CD14-positive monocyte (primary cell): ENCODE data around the gene MLEC. TPM values are rescaled to one million over a fixed set of nuclear protein-coding genes. Genes with fewer than 3 reads are reported as not detected.

Source experiments
- DNase-seq, 3 donors: peaks; one replicate each; pipeline ENCODE4 v3.0.0-alpha.2; 2011 to 2022
- H2AFZ ChIP-seq: 2 replicates; pipeline ENCODE4 v1.6.0; 2012; ENCODE audit warnings: mild to moderate bottlenecking, low read depth, low read length, inconsistent platforms; ENCODE audit not compliant: insufficient read depth, poor library complexity, severe bottlenecking
- H3K27ac ChIP-seq, 2 donors: 1 replicate in 1 of 2; 2 replicates in 1 of 2; pipeline ENCODE4 v1.5.1; 2012 to 2013; ENCODE audit warnings: low read length in 2 of 2, control low read depth in 1 of 2, inconsistent platforms in 1 of 2, low read depth in 1 of 2, mild to moderate bottlenecking in 1 of 2
- H3K27me3 ChIP-seq, 2 donors: one replicate each; pipeline versions ENCODE4 v1.6.0 to v1.6.1; 2011 to 2013; ENCODE audit warnings: low read length in 2 of 2; ENCODE audit not compliant: control insufficient read depth in 2 of 2, insufficient read depth in 2 of 2
- H3K36me3 ChIP-seq, 2 donors: replicated peaks in 1 of 2; 1 replicate in 1 of 2; 2 replicates in 1 of 2; pipeline versions ENCODE4 v1.5.1 to v1.6.1; 2012 to 2013; ENCODE audit warnings: low read length in 2 of 2, control low read depth in 1 of 2, inconsistent platforms in 1 of 2, mild to moderate bottlenecking in 1 of 2; ENCODE audit not compliant: insufficient read depth in 2 of 2, control insufficient read depth in 1 of 2
- H3K4me1 ChIP-seq, 2 donors: 1 replicate in 1 of 2; 2 replicates in 1 of 2; pipeline versions ENCODE4 v1.5.1 to v1.6.1; 2012 to 2013; ENCODE audit warnings: low read length in 2 of 2, control low read depth in 1 of 2, inconsistent platforms in 1 of 2, mild to moderate bottlenecking in 1 of 2, moderate library complexity in 1 of 2; ENCODE audit not compliant: insufficient read depth in 2 of 2, control insufficient read depth in 1 of 2
- H3K4me2 ChIP-seq: replicated peaks from 2 replicates; pipeline ENCODE3; 2012; ENCODE audit warnings: low read length, moderate library complexity, mild to moderate bottlenecking; ENCODE audit not compliant: poor library complexity, severe bottlenecking; ENCODE audit errors: extremely low read depth
- H3K4me3 ChIP-seq, 3 experiments: fragments of 200-600 bp in 1 of 3; sonication (generic) in 1 of 3; replicated peaks in 1 of 3; 1 replicate in 2 of 3; 2 replicates in 1 of 3; pipeline ENCODE4 v1.5.1; 2011 to 2013; ENCODE audit warnings: low read length in 3 of 3, mild to moderate bottlenecking in 3 of 3, control low read depth in 2 of 3, low read depth in 2 of 3, inconsistent platforms in 1 of 3, moderate library complexity in 1 of 3
- H3K79me2 ChIP-seq: 2 replicates; pipeline ENCODE4 v1.6.0; 2012; ENCODE audit warnings: mild to moderate bottlenecking, control low read depth, inconsistent platforms, low read length, moderate library complexity; ENCODE audit not compliant: insufficient read depth
- H3K9ac ChIP-seq: 2 replicates; pipeline ENCODE4 v1.6.0; 2017; ENCODE audit warnings: low read length, mild to moderate bottlenecking; ENCODE audit not compliant: insufficient read depth, poor library complexity, severe bottlenecking
- H3K9me3 ChIP-seq, 2 donors: replicated peaks in 1 of 2; 1 replicate in 1 of 2; 2 replicates in 1 of 2; pipeline versions ENCODE4 v1.5.1 to v1.6.1; 2012 to 2013; ENCODE audit warnings: low read length in 2 of 2, control low read depth in 1 of 2; ENCODE audit not compliant: control insufficient read depth in 1 of 2, insufficient read depth in 1 of 2
- H4K20me1 ChIP-seq: 2 replicates; pipeline ENCODE4 v1.6.0; 2012; ENCODE audit warnings: mild to moderate bottlenecking, low read length, control low read depth, moderate library complexity; ENCODE audit not compliant: insufficient read depth
- H3K27ac Mint-ChIP-seq, 7 donors: one replicate each; pipeline ENCODE4 v1.8.0; 2020; ENCODE audit warnings: mild to moderate bottlenecking in 7 of 7, mixed read lengths in 7 of 7, moderate library complexity in 6 of 7, inconsistent platforms in 2 of 7
- H3K27me3 Mint-ChIP-seq, 3 donors: one replicate each; pipeline ENCODE4 v1.8.0; 2021 to 2022; ENCODE audit warnings: low read depth in 3 of 3, mild to moderate bottlenecking in 3 of 3, mixed read lengths in 3 of 3, moderate library complexity in 3 of 3, inconsistent platforms in 1 of 3
- H3K36me3 Mint-ChIP-seq, 2 donors: one replicate each; pipeline ENCODE4 v1.8.0; 2020; ENCODE audit warnings: mixed read lengths in 2 of 2, inconsistent platforms in 1 of 2, mild to moderate bottlenecking in 1 of 2
- H3K4me1 Mint-ChIP-seq: one replicate; pipeline ENCODE4 v1.8.0; 2020; ENCODE audit warnings: mild to moderate bottlenecking, mixed read lengths
- H3K4me3 Mint-ChIP-seq, 2 donors: one replicate each; pipeline ENCODE4 v1.8.0; 2020; ENCODE audit warnings: mild to moderate bottlenecking in 2 of 2, mixed read lengths in 2 of 2, moderate library complexity in 1 of 2
- H3K9me3 Mint-ChIP-seq, 7 donors: one replicate each; pipeline ENCODE4 v1.8.0; 2020 to 2022; ENCODE audit warnings: mixed read lengths in 7 of 7, mild to moderate bottlenecking in 6 of 7, moderate library complexity in 6 of 7, inconsistent platforms in 2 of 7
- CTCF ChIP-seq: fragments of 200-600 bp; IDR thresholded peaks from one replicate; pipeline ENCODE4 v1.8.0; 2022; ENCODE audit warnings: antibody characterized with exemption, mild to moderate bottlenecking
- WGBS: methylation state at CpG from one replicate; pipeline ENCODE4 v1.1.5; 2013; ENCODE audit warnings: missing lambda C conversion rate; ENCODE audit not compliant: insufficient coverage; 5-methylcytosine and 5-hydroxymethylcytosine counted together
- intact Hi-C, 2 donors: fragments of 100-400 bp; cut with micrococcal nuclease; formaldehyde crosslinking; loops; one replicate each; pipeline versions ENCODE4 v1.15.0 to v1.15.1; 2023
- polyA plus RNA-seq, 3 donors: library from polyadenylated mRNA; depleted of rRNA in 1 of 3; unstranded in 2 of 3; stranded (reverse) in 1 of 3; fragments of 300-500 nt in 2 of 3; fragments of >200 nt in 1 of 3; fragmentation: Illumina TruSeq in 2 of 3; gene quantifications; 1 replicate in 2 of 3; 2 replicates in 1 of 3; pipeline ENCODE4 v1.2.3, GENCODE V29; 2012 to 2021

MLEC gene
- polyA plus RNA-seq, 3 donors: 10.9 to 79.5 (median 65.3) TPM

DNA sequence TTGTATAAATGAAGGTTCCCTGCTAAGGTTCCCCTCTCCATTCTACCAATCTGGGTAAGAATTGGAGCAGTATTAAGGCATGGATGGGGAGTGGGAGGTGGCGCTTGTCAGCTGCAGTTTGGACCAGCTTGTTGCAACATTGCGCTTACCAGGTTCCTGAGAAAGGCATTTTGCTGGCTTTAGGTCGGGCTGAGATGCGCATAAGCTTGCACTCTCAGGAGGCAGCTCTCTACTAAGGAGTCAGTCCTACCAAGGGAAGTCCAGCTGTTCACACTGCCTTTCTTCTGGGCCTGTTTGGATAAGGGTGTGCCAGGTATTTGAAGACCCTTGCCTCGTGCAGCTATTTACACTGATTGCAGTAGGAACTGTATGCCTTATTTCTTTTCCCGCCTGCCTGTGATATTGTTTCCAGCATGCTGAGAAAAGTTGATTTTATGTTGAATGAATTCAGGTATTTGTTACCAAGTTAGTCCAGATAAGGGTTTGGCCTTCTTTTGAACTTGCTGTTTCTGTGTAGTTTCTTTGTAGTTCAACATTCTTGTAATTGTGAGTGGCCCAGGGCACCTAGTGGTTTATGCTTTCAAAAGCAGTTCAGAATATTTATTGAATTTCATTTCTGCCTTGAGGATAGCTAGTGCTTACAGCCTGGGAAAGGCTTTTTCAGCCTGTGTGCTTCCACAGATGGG is 2.6 kb downstream of the MLEC start:
- intact Hi-C loops: loop anchor here (5.0 kb wide), 3 partner anchors 37 to 107 kb away; partner anchors contain the start of genes ACADS (in 2 of the 2) and POP5 (in 1 of the 2)
- no peaks in the 10 kb centered on the region for H3K9me3 Mint-ChIP-seq
- no peak for DNase-seq
- Histone ChIP-seq H3K27ac (peak overlapping the region in 1 of 2 donors; percentile 94), H3K4me3 (peak overlapping the region in 1 of 3 experiments; percentile 92), H4K20me1 (peaks cover 63% of the 10 kb centered on the region), H3K79me2 (peaks cover 74% of the 10 kb centered on the region), H3K9me3 (no peaks in the 10 kb centered on the region), H3K36me3 (peaks cover 12 to 22% of the 10 kb centered on the region in 2 donors), H3K4me1 (peaks cover 41 to 51% of the 10 kb centered on the region in 2 donors), H3K9ac (no peak overlapping the region), H3K27me3 (no peaks in the 10 kb centered on the region), H3K4me2 (peak overlapping the region; percentile 95), H2AFZ (no peak overlapping the region)
- H3K27me3 Mint-ChIP-seq: peaks cover 0 to 3% (median 0%) of the 10 kb centered on the region in 3 donors
- H3K4me1 Mint-ChIP-seq: peaks cover 57% of the 10 kb centered on the region
- peaks cover 19 to 31% of the 10 kb centered on the region in 2 donors for H3K36me3 Mint-ChIP-seq
- 74% methylated on average over 5 of the region's 6 CpGs for WGBS
- peak overlapping the region; percentile 82 to 92 for H3K4me3 Mint-ChIP-seq
- TF ChIP-seq CTCF: no peak
- H3K27ac Mint-ChIP-seq: peak overlapping the region in 3 of 7 donors; percentile 11 to 79 (median 14)

GRCh38 chr12:120690083-120690450 is 3.1 kb downstream of the MLEC start:
- no peak overlapping the region for H3K9ac ChIP-seq
- H3K4me1 Mint-ChIP-seq: peaks cover 52% of the 10 kb centered on the region
- H3K36me3 Mint-ChIP-seq: peaks cover 24 to 37% of the 10 kb centered on the region in 2 donors
- no peaks in the 10 kb centered on the region for H3K27me3 ChIP-seq
- H3K9me3 Mint-ChIP-seq: no peaks in the 10 kb centered on the region
- peaks cover 36 to 46% of the 10 kb centered on the region in 2 donors for H3K4me1 ChIP-seq
- peaks cover 18 to 27% of the 10 kb centered on the region in 2 donors for H3K36me3 ChIP-seq
- no peak for TF ChIP-seq CTCF
- DNase-seq: no peak
- H3K27ac ChIP-seq: no peak overlapping the region
- H3K4me3 Mint-ChIP-seq: no peak overlapping the region
- no peak overlapping the region for H3K4me2 ChIP-seq
- H3K79me2 ChIP-seq: peaks cover 80% of the 10 kb centered on the region
- H3K27ac Mint-ChIP-seq: no peak overlapping the region
- H3K9me3 ChIP-seq: no peaks in the 10 kb centered on the region
- H2AFZ ChIP-seq: no peak overlapping the region
- H3K4me3 ChIP-seq: no peak overlapping the region
- no CpG with 5 or more reads among the region's 2 CpGs for WGBS
- intact Hi-C loops: no loop called here
- peaks cover 0 to 3% (median 0%) of the 10 kb centered on the region in 3 donors for H3K27me3 Mint-ChIP-seq
- peaks cover 63% of the 10 kb centered on the region for H4K20me1 ChIP-seq
